HepG2 (cell line): ENCODE data around the gene TUBA4A. TPM values are rescaled to one million over a fixed set of nuclear protein-coding genes. Genes with fewer than 3 reads are reported as not detected.
A peak's percentile ranks its signal among the peaks of the same experiment; 100 is the strongest.

Experiments used
- BRF2 ChIP-seq: sonication (generic); formaldehyde crosslinking; IDR thresholded peaks from 2 replicates; pipeline ENCODE4 v1.8.1; 2022; ENCODE audit warnings: mild to moderate bottlenecking, missing genetic modification reagents
- CBFB ChIP-seq: sonication (generic); formaldehyde crosslinking; IDR thresholded peaks from 2 replicates; pipeline ENCODE4 v1.4.0; 2020; ENCODE audit warnings: missing genetic modification reagents
- CC2D1A ChIP-seq: sonication (generic); formaldehyde crosslinking; IDR thresholded peaks from 2 replicates; pipeline ENCODE4 v1.8.1; 2023; ENCODE audit warnings: mild to moderate bottlenecking, missing genetic modification reagents
- CREM ChIP-seq, 2 experiments: sonication (generic) in 1 of 2; formaldehyde crosslinking in 1 of 2; IDR thresholded peaks; 2 replicates each; pipeline versions ENCODE4 v1.4.0 to v1.6.1; 2016 to 2020; ENCODE audit warnings: antibody characterized with exemption in 1 of 2, mild to moderate bottlenecking in 1 of 2, missing genetic modification reagents in 1 of 2
- KLF13 ChIP-seq: sonication (generic); formaldehyde crosslinking; IDR thresholded peaks from 2 replicates; pipeline ENCODE4 v1.4.0; 2020; ENCODE audit warnings: mild to moderate bottlenecking, missing genetic modification reagents
- NR2F6 ChIP-seq, 2 experiments: IDR thresholded peaks; 2 replicates each; pipeline ENCODE4 v1.6.1; 2016; ENCODE audit warnings: antibody characterized with exemption in 1 of 2, mild to moderate bottlenecking in 1 of 2
- PATZ1 ChIP-seq: sonication (generic); formaldehyde crosslinking; IDR thresholded peaks from 2 replicates; pipeline ENCODE4 v1.4.0; 2020; ENCODE audit warnings: missing genetic modification reagents
- PHB2 ChIP-seq: fragments of 450-650 bp; IDR thresholded peaks from 2 replicates; pipeline ENCODE4 v1.6.1; 2018; ENCODE audit not compliant: partially characterized antibody
- RAD21 ChIP-seq: fragments of 450-650 bp; formaldehyde crosslinking; IDR thresholded peaks from 2 replicates; pipeline ENCODE4 v1.5.0; 2020; ENCODE audit warnings: mild to moderate bottlenecking
- SMAD1 ChIP-seq: sonication (generic); formaldehyde crosslinking; IDR thresholded peaks from 2 replicates; pipeline ENCODE4 v1.4.0; 2020; ENCODE audit warnings: missing genetic modification reagents, low read depth, mild to moderate bottlenecking, borderline replicate concordance
- SYNCRIP ChIP-seq: fragments of 200-400 bp; formaldehyde crosslinking; IDR thresholded peaks from 2 replicates; pipeline ENCODE4 v1.6.1; 2018; ENCODE audit warnings: mild to moderate bottlenecking, low read depth, low read length; ENCODE audit not compliant: insufficient read depth
- ZNF136 ChIP-seq: sonication (generic); formaldehyde crosslinking; IDR thresholded peaks from 2 replicates; pipeline ENCODE4 v1.8.1; 2022; ENCODE audit warnings: low read depth, mild to moderate bottlenecking, moderate library complexity, missing genetic modification reagents
- ZNF263 ChIP-seq: sonication (generic); formaldehyde crosslinking; IDR thresholded peaks from 2 replicates; pipeline ENCODE4 v1.4.0; 2020; ENCODE audit warnings: missing genetic modification reagents
- ZNF646 ChIP-seq: sonication (generic); formaldehyde crosslinking; IDR thresholded peaks from 2 replicates; pipeline ENCODE4 v1.9.0; 2021; ENCODE audit warnings: mild to moderate bottlenecking, missing genetic modification reagents
- ZNF670 ChIP-seq: sonication (generic); formaldehyde crosslinking; IDR thresholded peaks from 2 replicates; pipeline ENCODE4 v1.8.0; 2022; ENCODE audit warnings: mild to moderate bottlenecking, missing genetic modification reagents, borderline replicate concordance
- polyA plus RNA-seq, 8 experiments: library from polyadenylated mRNA; depleted of rRNA in 3 of 8; stranded (reverse) in 7 of 8; unstranded in 1 of 8; fragments of >200 nt; fragmentation: Illumina TruSeq in 4 of 8; extraction: Trizol in 4 of 8; gene quantifications; 2 replicates each; pipeline versions ENCODE4 v1.2.1 to v1.2.3, GENCODE V29; 2011 to 2016; ENCODE audit warnings: low read depth in 4 of 8, missing spikeins in 1 of 8, mixed read lengths in 1 of 8; ENCODE audit not compliant: insufficient read depth in 1 of 8
- total RNA-seq, 5 experiments: library from RNA; depleted of rRNA; stranded (reverse); fragments of >200 nt; fragmentation: Illumina TruSeq; extraction: Trizol; gene quantifications; 2 replicates each; pipeline ENCODE4 v1.2.3, GENCODE V29; 2016; ENCODE audit warnings: low read depth in 1 of 5
- TF ChIP-seq, protein P1 (sequence below): IDR thresholded peaks from 2 replicates; pipeline ENCODE4 v1.6.1; 2016; ENCODE audit warnings: low read depth, borderline replicate concordance
- TF ChIP-seq, protein P2 (sequence below): IDR thresholded peaks from 2 replicates; pipeline ENCODE4 v1.6.1; 2016; ENCODE audit warnings: missing genetic modification reagents, missing compliant biosample characterization

Gene TUBA4A
- total and polyA plus RNA-seq, 2 of the 13 experiments (the other 11 are each of a cell fraction or from before 2014, with no cell fraction given) = 1.3 to 12.7 TPM

- TF ChIP-seq ZNF646 = no peak
- no peak for TF ChIP-seq ZNF670
- TF ChIP-seq KLF13 (CRISPR knock-in tag) = no peak; the same call in 1 of the 2 replicates
- TF ChIP-seq CC2D1A (CRISPR knock-in tag) = no peak
- TF ChIP-seq, protein P1, sequence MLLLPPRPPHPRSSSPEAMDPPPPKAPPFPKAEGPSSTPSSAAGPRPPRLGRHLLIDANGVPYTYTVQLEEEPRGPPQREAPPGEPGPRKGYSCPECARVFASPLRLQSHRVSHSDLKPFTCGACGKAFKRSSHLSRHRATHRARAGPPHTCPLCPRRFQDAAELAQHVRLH (CRISPR knock-in tag) = peak; percentile 72; the same call in 1 of the 2 replicates
- no peak for TF ChIP-seq NR2F6 (IDR thresholded peaks at IDR 0.05)
- peak; percentile 13; the same call in 1 of the 2 replicates for TF ChIP-seq NR2F6 (CRISPR knock-in tag; IDR thresholded peaks at IDR 0.05)
- TF ChIP-seq BRF2 (CRISPR knock-in tag) = no peak
- TF ChIP-seq ZNF263 (CRISPR knock-in tag) = peak; percentile 78; the same call in 1 of the 2 replicates
- TF ChIP-seq PHB2 = no peak
- TF ChIP-seq CREM (IDR thresholded peaks at IDR 0.05) = peak; percentile 19; the same call in 1 of the 2 replicates
- no peak for TF ChIP-seq CREM (CRISPR knock-in tag; IDR thresholded peaks at IDR 0.05)
- no peak for TF ChIP-seq ZNF136 (CRISPR knock-in tag)
- peak; percentile 79 for TF ChIP-seq RAD21 (CRISPR knock-in tag)
- TF ChIP-seq, protein P2, sequence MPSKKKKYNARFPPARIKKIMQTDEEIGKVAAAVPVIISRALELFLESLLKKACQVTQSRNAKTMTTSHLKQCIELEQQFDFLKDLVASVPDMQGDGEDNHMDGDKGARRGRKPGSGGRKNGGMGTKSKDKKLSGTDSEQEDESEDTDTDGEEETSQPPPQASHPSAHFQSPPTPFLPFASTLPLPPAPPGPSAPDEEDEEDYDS = peak; percentile 35; the same call in 1 of the 2 replicates
- TF ChIP-seq CBFB (CRISPR knock-in tag) = peak; percentile 76; the same call in 1 of the 2 replicates
- TF ChIP-seq SMAD1 = peak; percentile 78; the same call in 1 of the 2 replicates
- no peak for TF ChIP-seq SYNCRIP
- TF ChIP-seq PATZ1 (CRISPR knock-in tag) = 0 out of 2 replicates have a peak, but pooled peaks have one; percentile 17
Observed at GRCh38 chr2:219277703-219278654, 24.3 kb upstream of the TUBA4A start (continued).
